K562 (cell line): ENCODE data around the gene IRAK3. TPM values are rescaled to one million over a fixed set of nuclear protein-coding genes. Genes with fewer than 3 reads are reported as not detected.

Experiments used
- AFF1 ChIP-seq, 2 experiments: fragments of 450-650 bp; IDR thresholded peaks; 2 replicates each; pipeline ENCODE4 v1.6.1; 2018; ENCODE audit warnings: mild to moderate bottlenecking in 2 of 2, low read depth in 1 of 2; ENCODE audit not compliant: partially characterized antibody in 2 of 2
- CEBPB ChIP-seq: fragments of 450-650 bp; IDR thresholded peaks from 2 replicates; pipeline ENCODE4 v1.6.1; 2016; ENCODE audit warnings: missing genetic modification characterization, missing compliant biosample characterization
- GABPA ChIP-seq: fragments of 200-800 bp; sonication (Bioruptor generic); conservative IDR thresholded peaks from 2 replicates; pipeline ENCODE4 v1.6.1; 2016; ENCODE audit warnings: low read depth, missing genetic modification characterization, missing compliant biosample characterization
- HNRNPLL ChIP-seq: fragments of 200-400 bp; formaldehyde crosslinking; IDR thresholded peaks from 2 replicates; pipeline ENCODE4 v1.6.1; 2017; ENCODE audit warnings: low read length, low read depth, mild to moderate bottlenecking; ENCODE audit not compliant: poor library complexity, severe bottlenecking
- HNRNPUL1 ChIP-seq: fragments of 200-400 bp; formaldehyde crosslinking; IDR thresholded peaks from 2 replicates; pipeline ENCODE4 v1.6.1; 2017; ENCODE audit warnings: low read length
- NR2C2 ChIP-seq, 2 experiments: fragments of 200-800 bp in 1 of 2; sonication (Bioruptor generic) in 1 of 2; sonication (generic) in 1 of 2; formaldehyde crosslinking in 1 of 2; IDR thresholded peaks; 2 replicates each; pipeline versions ENCODE4 v1.6.1 to v1.8.0; 2016 to 2022; ENCODE audit warnings: mild to moderate bottlenecking in 1 of 2, missing compliant biosample characterization in 1 of 2, missing genetic modification characterization in 1 of 2, missing genetic modification reagents in 1 of 2
- SETDB1 ChIP-seq: IDR thresholded peaks from one replicate; pipeline ENCODE4 v1.6.1; 2012; ENCODE audit warnings: low read length, control low read depth, inconsistent platforms
- TFAM ChIP-seq: fragments of 250-450 bp; sonication (Bioruptor Pico); conservative IDR thresholded peaks from 2 replicates; pipeline ENCODE4 v1.5.0; 2021; ENCODE audit warnings: mild to moderate bottlenecking, moderate library complexity
- ZNF140 ChIP-seq: fragments of 250-450 bp; sonication (Bioruptor Pico); IDR thresholded peaks from 2 replicates; pipeline ENCODE4 v1.8.0; 2021; ENCODE audit warnings: moderate library complexity, mild to moderate bottlenecking, inconsistent platforms
- ZNF717 ChIP-seq: fragments of 250-450 bp; sonication (Bioruptor Pico); IDR thresholded peaks from 2 replicates; pipeline ENCODE4 v1.5.0; 2021
- polyA plus RNA-seq, 8 experiments: library from polyadenylated mRNA; depleted of rRNA in 4 of 8; stranded (reverse) in 5 of 8; unstranded in 3 of 8; fragments of >200 nt; fragmentation: Nextera tagmentation in 2 of 8; fragmentation: Illumina TruSeq in 1 of 8; extraction: Ambion mirVana in 2 of 8; extraction: Trizol in 1 of 8; gene quantifications; 2 replicates each; pipeline versions ENCODE4 v1.2.1 to v1.2.3, GENCODE V29; 2011 to 2014; ENCODE audit warnings: inconsistent platforms in 1 of 8, missing spikeins in 1 of 8
- total RNA-seq, 7 experiments: library from RNA; depleted of rRNA in 6 of 7; stranded (reverse); fragments of >200 nt in 6 of 7; fragmentation: Illumina TruSeq in 2 of 7; extraction: Trizol in 2 of 7; gene quantifications; 2 replicates each; pipeline versions ENCODE4 v1.2.1 to v1.2.3, GENCODE V29; 2011 to 2021; ENCODE audit warnings: low replicate concordance in 1 of 7
- TF ChIP-seq, protein P1 (sequence below): fragments of 450-650 bp; IDR thresholded peaks from 2 replicates; pipeline ENCODE4 v1.6.1; 2014; ENCODE audit warnings: low read depth, mild to moderate bottlenecking, moderate library complexity, borderline replicate concordance
- TF ChIP-seq, protein P2 (sequence below): fragments of 200-800 bp; sonication (Bioruptor generic); IDR thresholded peaks from 2 replicates; pipeline ENCODE4 v1.6.1; 2017; ENCODE audit warnings: missing genetic modification characterization, missing compliant biosample characterization
- TF ChIP-seq, protein P3 (sequence below): fragments of 450-650 bp; formaldehyde crosslinking; IDR thresholded peaks from 2 replicates; pipeline ENCODE4 v1.4.0; 2020; ENCODE audit warnings: mild to moderate bottlenecking

Gene IRAK3
- total and polyA plus RNA-seq, 9 of the 15 experiments (the other 6 are each of a cell fraction or from before 2014, with no cell fraction given) = 0.06 to 0.09 (median 0.07) TPM; not detected in 6

DNA sequence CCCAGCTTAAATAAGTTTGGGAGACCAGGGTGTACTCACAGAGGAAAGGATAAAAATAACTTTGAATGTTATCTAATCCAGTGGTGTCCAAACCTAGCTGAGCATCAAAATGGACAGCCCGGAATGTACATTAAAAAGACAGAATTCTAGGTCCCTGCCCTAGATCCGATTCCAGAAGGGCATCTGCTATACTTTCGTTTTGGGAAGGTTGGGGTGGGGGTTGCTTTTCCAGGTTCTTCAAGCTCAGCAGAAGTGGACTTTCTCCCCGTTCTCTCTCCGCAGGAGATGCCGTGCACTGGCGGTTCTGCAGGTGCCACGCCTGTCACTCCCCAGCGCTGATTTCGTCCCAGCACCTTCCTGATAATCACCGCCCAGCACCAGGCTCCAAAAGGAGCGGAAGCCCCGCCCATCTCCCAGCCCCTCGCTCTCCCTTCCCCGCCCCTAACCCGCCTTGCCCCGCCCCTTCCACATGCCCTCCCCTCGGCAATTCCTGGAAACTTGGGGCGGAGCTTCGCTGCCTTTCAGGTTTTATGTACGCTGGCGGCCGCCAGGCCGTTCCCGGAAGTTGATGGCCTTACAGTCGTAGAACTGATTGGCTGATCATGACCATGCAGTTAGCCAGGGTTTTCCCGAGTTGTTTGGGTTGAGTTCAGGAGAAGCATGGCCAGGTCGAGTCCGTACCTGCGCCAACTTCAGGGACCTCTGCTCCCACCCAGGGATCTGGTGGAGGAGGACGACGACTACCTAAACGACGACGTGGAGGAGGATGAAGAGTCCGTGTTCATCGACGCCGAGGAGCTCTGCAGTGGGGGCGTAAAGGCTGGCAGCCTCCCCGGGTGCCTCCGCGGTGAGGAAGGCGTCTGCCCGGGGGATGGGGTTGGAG, 113.2 kb downstream of the IRAK3 start, which contains the start of gene HELB (continued):
- TF ChIP-seq AFF1 (IDR thresholded peaks at IDR 0.05; ENCODE audit: low read depth in 1 of 2, partially characterized antibody in 2 of 2) (peak in 1 of 2 experiments; percentile 36), TFAM (CRISPR knock-in tag) (no peak), ZNF140 (no peak), CEBPB (no peak), HNRNPUL1 (no peak), GABPA (tag) (peak; percentile 80), SETDB1 (no peak), NR2C2 (CRISPR knock-in tag; IDR thresholded peaks at IDR 0.05) (no peak), NR2C2 (tag; IDR thresholded peaks at IDR 0.05) (peak; percentile 62; the same call in 1 of the 2 replicates), HNRNPLL (peak; percentile 31), ZNF717 (CRISPR knock-in tag) (no peak)
- TF ChIP-seq, protein P1, sequence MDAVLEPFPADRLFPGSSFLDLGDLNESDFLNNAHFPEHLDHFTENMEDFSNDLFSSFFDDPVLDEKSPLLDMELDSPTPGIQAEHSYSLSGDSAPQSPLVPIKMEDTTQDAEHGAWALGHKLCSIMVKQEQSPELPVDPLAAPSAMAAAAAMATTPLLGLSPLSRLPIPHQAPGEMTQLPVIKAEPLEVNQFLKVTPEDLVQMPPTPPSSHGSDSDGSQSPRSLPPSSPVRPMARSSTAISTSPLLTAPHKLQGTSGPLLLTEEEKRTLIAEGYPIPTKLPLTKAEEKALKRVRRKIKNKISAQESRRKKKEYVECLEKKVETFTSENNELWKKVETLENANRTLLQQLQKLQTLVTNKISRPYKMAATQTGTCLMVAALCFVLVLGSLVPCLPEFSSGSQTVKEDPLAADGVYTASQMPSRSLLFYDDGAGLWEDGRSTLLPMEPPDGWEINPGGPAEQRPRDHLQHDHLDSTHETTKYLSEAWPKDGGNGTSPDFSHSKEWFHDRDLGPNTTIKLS = no peak
- TF ChIP-seq, protein P2, sequence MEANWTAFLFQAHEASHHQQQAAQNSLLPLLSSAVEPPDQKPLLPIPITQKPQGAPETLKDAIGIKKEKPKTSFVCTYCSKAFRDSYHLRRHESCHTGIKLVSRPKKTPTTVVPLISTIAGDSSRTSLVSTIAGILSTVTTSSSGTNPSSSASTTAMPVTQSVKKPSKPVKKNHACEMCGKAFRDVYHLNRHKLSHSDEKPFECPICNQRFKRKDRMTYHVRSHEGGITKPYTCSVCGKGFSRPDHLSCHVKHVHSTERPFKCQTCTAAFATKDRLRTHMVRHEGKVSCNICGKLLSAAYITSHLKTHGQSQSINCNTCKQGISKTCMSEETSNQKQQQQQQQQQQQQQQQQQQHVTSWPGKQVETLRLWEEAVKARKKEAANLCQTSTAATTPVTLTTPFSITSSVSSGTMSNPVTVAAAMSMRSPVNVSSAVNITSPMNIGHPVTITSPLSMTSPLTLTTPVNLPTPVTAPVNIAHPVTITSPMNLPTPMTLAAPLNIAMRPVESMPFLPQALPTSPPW (CRISPR knock-in tag) = peak; percentile 97
- TF ChIP-seq, protein P3, sequence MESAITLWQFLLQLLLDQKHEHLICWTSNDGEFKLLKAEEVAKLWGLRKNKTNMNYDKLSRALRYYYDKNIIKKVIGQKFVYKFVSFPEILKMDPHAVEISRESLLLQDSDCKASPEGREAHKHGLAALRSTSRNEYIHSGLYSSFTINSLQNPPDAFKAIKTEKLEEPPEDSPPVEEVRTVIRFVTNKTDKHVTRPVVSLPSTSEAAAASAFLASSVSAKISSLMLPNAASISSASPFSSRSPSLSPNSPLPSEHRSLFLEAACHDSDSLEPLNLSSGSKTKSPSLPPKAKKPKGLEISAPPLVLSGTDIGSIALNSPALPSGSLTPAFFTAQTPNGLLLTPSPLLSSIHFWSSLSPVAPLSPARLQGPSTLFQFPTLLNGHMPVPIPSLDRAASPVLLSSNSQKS (CRISPR knock-in tag) = no peak
